IMR-90 (cell line): ENCODE data around the gene ABHD17A. TPM values are rescaled to one million over a fixed set of nuclear protein-coding genes. Genes with fewer than 3 reads are reported as not detected.

Experiments used
- ATAC-seq: fragments of 200-7000 bp; cut with Tn5 transposase; 2 replicates; pipeline ENCODE4 v1.9.1; 2020; ENCODE audit warnings: low read depth, mild to moderate bottlenecking, moderate library complexity
- BruUV-seq: library from RNA; stranded (reverse); fragments of 400-500 nt; replicated peaks from 2 replicates; lab custom pipeline; 2021; lab: Mats Ljungman, UMichigan
- CTCF ChIA-PET: fragments of 300-600 bp; formaldehyde crosslinking; extraction: SDS; loops from one replicate; lab custom pipeline; 2021; ENCODE audit warnings: antibody characterized with exemption; lab: Yijun Ruan, JAX
- POLR2A ChIA-PET: fragments of 300-600 bp; sonication (Branson Sonifier 250); formaldehyde crosslinking; loops from one replicate; lab custom pipeline; 2022; ENCODE audit warnings: antibody characterized with exemption; ENCODE audit not compliant: unreplicated experiment; lab: Charles Lee
- DNase-seq: peaks from one replicate; pipeline ENCODE4 v3.0.0; 2013
- H2AFZ ChIP-seq: replicated peaks from 2 replicates; pipeline ENCODE3; 2013; ENCODE audit warnings: low read length, mild to moderate bottlenecking; ENCODE audit not compliant: poor library complexity
- H2AK5ac ChIP-seq: 2 replicates; pipeline ENCODE4 v1.6.1; 2013; ENCODE audit warnings: low read depth, low read length, inconsistent platforms
- H2AK9ac ChIP-seq: replicated peaks from 2 replicates; pipeline ENCODE3; 2013; ENCODE audit warnings: mild to moderate bottlenecking, low read depth, low read length, moderate library complexity; ENCODE audit not compliant: poor library complexity
- H2BK120ac ChIP-seq: 2 replicates; pipeline ENCODE4 v1.6.1; 2013; ENCODE audit warnings: low read depth, low read length, inconsistent platforms
- H2BK15ac ChIP-seq: 3 replicates; pipeline ENCODE4 v1.6.1; 2013; ENCODE audit warnings: low read depth, low read length, inconsistent platforms
- H2BK20ac ChIP-seq: 2 replicates; pipeline ENCODE4 v1.6.1; 2013; ENCODE audit warnings: low read depth, mild to moderate bottlenecking, inconsistent platforms, low read length, moderate library complexity
- H2BK5ac ChIP-seq: 2 replicates; pipeline ENCODE4 v1.6.1; 2013; ENCODE audit warnings: mild to moderate bottlenecking, low read depth, low read length, inconsistent platforms; ENCODE audit not compliant: poor library complexity, severe bottlenecking
- H3K14ac ChIP-seq: replicated peaks from 2 replicates; pipeline ENCODE4 v1.6.1; 2013; ENCODE audit warnings: low read depth, low read length, inconsistent platforms
- H3K18ac ChIP-seq: 2 replicates; pipeline ENCODE4 v1.6.1; 2013; ENCODE audit warnings: low read depth, low read length, control low read depth
- H3K23ac ChIP-seq: 2 replicates; pipeline ENCODE4 v1.6.1; 2013; ENCODE audit warnings: low read depth, low read length, inconsistent platforms
- H3K27ac ChIP-seq: 2 replicates; pipeline ENCODE4 v1.5.1; 2013; ENCODE audit warnings: mild to moderate bottlenecking, control low read depth, low read length; ENCODE audit not compliant: insufficient read depth
- H3K27me3 ChIP-seq: 2 replicates; pipeline ENCODE4 v1.6.1; 2013; ENCODE audit warnings: low read length; ENCODE audit not compliant: control insufficient read depth, insufficient read depth
- H3K36me3 ChIP-seq: 2 replicates; pipeline ENCODE4 v1.6.1; 2013; ENCODE audit warnings: low read length, mixed read lengths; ENCODE audit not compliant: control insufficient read depth, insufficient read depth
- H3K4ac ChIP-seq: 2 replicates; pipeline ENCODE4 v1.6.1; 2013; ENCODE audit warnings: low read depth, low read length, inconsistent platforms
- H3K4me1 ChIP-seq: 2 replicates; pipeline ENCODE4 v1.6.1; 2013; ENCODE audit warnings: low read length, mixed read lengths; ENCODE audit not compliant: control insufficient read depth, insufficient read depth
- H3K4me2 ChIP-seq: 2 replicates; pipeline ENCODE4 v1.6.1; 2013; ENCODE audit warnings: low read depth, mild to moderate bottlenecking, control low read depth, low read length, moderate library complexity
- H3K4me3 ChIP-seq: 2 replicates; pipeline ENCODE4 v1.5.1; 2013; ENCODE audit warnings: low read depth, mild to moderate bottlenecking, control low read depth, low read length, moderate library complexity; ENCODE audit not compliant: insufficient read depth
- H3K56ac ChIP-seq: 2 replicates; pipeline ENCODE4 v1.6.1; 2013; ENCODE audit warnings: low read length, inconsistent platforms; ENCODE audit not compliant: insufficient read depth; ENCODE audit errors: extremely low read depth
- H3K79me1 ChIP-seq, 2 experiments: 2 replicates each; pipeline ENCODE4 v1.6.1; 2013; ENCODE audit warnings: low read length in 2 of 2, inconsistent platforms in 1 of 2, low read depth in 1 of 2
- H3K9ac ChIP-seq: 2 replicates; pipeline ENCODE4 v1.6.1; 2013; ENCODE audit warnings: low read depth, low read length, control low read depth
- H3K9me1 ChIP-seq: 2 replicates; pipeline ENCODE4 v1.6.1; 2013; ENCODE audit warnings: low read length, inconsistent platforms; ENCODE audit not compliant: insufficient read depth
- H3K9me3 ChIP-seq: 2 replicates; pipeline ENCODE4 v1.6.1; 2013; ENCODE audit warnings: low read length; ENCODE audit not compliant: control insufficient read depth, insufficient read depth
- H4K20me1 ChIP-seq: 2 replicates; pipeline ENCODE4 v1.6.1; 2013; ENCODE audit warnings: low read length, inconsistent platforms; ENCODE audit not compliant: insufficient read depth
- H4K5ac ChIP-seq: 2 replicates; pipeline ENCODE4 v1.6.1; 2013; ENCODE audit warnings: mild to moderate bottlenecking, low read depth, low read length, control low read depth
- H4K8ac ChIP-seq, 2 experiments: 2 replicates each; pipeline ENCODE4 v1.6.1; 2013; ENCODE audit warnings: low read depth in 2 of 2, low read length in 2 of 2, control low read depth in 1 of 2, inconsistent platforms in 1 of 2
- H4K91ac ChIP-seq: 2 replicates; pipeline ENCODE4 v1.6.1; 2013; ENCODE audit warnings: low read depth, low read length, inconsistent platforms; ENCODE audit not compliant: insufficient read depth
- CEBPB ChIP-seq: IDR thresholded peaks from 2 replicates; pipeline ENCODE4 v1.6.1; 2012; ENCODE audit warnings: low read depth, low read length, improper control_type of control experiment
- WGBS, 2 experiments: methylation state at CpG; one replicate each; pipeline versions ENCODE4 v1.1.5 to v1.1.7; 2013; ENCODE audit warnings: missing lambda C conversion rate in 2 of 2; ENCODE audit not compliant: insufficient read length in 1 of 2; ENCODE audit errors: extremely low coverage in 2 of 2; 5-methylcytosine and 5-hydroxymethylcytosine counted together
- dilution Hi-C: fragments of 300-500 bp; cut with HindIII; formaldehyde crosslinking; loops from one replicate; pipeline ENCODE4 v1.14.3; 2018; ENCODE audit warnings: low sequenced_read_pairs; ENCODE audit not compliant: unreplicated experiment
- in situ Hi-C: fragments of 300-500 bp; cut with MboI; formaldehyde crosslinking; loops from 3 replicates; pipeline ENCODE4 v1.14.3; 2019; ENCODE audit warnings: low sequenced_read_pairs, inconsistent platforms, mixed read lengths
- intact Hi-C: fragments of 100-400 bp; cut with micrococcal nuclease; formaldehyde crosslinking; loops from 2 replicates; pipeline ENCODE4 v1.10.0; 2022
- polyA plus RNA-seq, 3 experiments: library from polyadenylated mRNA; depleted of rRNA; stranded (reverse); fragments of >200 nt; gene quantifications; 2 replicates each; pipeline ENCODE4 v1.2.3, GENCODE V29; 2012; ENCODE audit warnings: low replicate concordance in 1 of 3
- total RNA-seq: library from RNA; depleted of rRNA; stranded (reverse); fragments of >200 nt; gene quantifications from 2 replicates; pipeline ENCODE4 v1.2.3, GENCODE V29; 2012
- TF ChIP-seq, protein P1 (sequence below): fragments of 150-350 bp; IDR thresholded peaks from 2 replicates; pipeline ENCODE4 v1.6.1; 2017; ENCODE audit warnings: mild to moderate bottlenecking, antibody characterized with exemption, low read length, low read depth

Gene ABHD17A
- total and polyA plus RNA-seq, 2 of the 4 experiments (the other 2 are of a cell fraction) = 37.8 to 76.2 TPM

DNA sequence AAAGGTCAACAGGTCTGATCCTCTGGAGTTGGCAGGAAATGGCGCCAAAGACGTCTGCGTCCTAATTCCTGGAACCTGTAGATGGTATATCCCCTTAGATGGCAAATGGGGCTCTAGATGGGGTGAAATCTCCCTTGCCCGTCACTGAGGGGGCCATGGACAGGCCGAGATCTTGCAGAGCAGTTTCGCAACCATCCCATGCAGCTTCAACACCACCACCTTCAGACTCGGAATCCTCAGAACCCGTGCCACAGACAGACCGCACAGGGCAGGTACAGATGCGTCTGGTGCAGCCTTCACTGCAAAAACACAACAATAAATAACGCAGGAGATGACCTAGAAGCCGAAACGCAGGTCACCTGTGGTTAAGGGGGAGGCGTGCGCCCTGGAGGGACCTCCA, 54.7 kb downstream of the ABHD17A start:
- H4K20me1 ChIP-seq = peaks cover 65% of the 10 kb centered on the region
- CTCF ChIA-PET = no interaction called here

More for the DNA sequence above, 54.7 kb downstream of the ABHD17A start:
- H3K27me3 ChIP-seq = no peaks in the 10 kb centered on the region
- DNase-seq = no peak
- no peak overlapping the region for H2BK15ac ChIP-seq
- no peak overlapping the region for H4K91ac ChIP-seq
- in situ Hi-C loops = no loop called here
- TF ChIP-seq, protein P1, sequence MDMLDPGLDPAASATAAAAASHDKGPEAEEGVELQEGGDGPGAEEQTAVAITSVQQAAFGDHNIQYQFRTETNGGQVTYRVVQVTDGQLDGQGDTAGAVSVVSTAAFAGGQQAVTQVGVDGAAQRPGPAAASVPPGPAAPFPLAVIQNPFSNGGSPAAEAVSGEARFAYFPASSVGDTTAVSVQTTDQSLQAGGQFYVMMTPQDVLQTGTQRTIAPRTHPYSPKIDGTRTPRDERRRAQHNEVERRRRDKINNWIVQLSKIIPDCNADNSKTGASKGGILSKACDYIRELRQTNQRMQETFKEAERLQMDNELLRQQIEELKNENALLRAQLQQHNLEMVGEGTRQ = no peak
- peak; percentile 60; the same call in 1 of the 2 replicates for TF ChIP-seq CEBPB
- no peak overlapping the region for H3K18ac ChIP-seq
- no peak overlapping the region for H3K27ac ChIP-seq
- H2BK20ac ChIP-seq = no peak overlapping the region
- H3K9me1 ChIP-seq = no peaks in the 10 kb centered on the region
- dilution Hi-C loops = no loop called here
- no peak overlapping the region for H2BK120ac ChIP-seq
- H2AFZ ChIP-seq = no peak overlapping the region
- POLR2A ChIA-PET = no interaction called here
- H3K4ac ChIP-seq = no peak overlapping the region
- H4K5ac ChIP-seq = no peak overlapping the region
- intact Hi-C loops = no loop called here
- H3K36me3 ChIP-seq = peaks cover 10% of the 10 kb centered on the region; the same call in 1 of the 2 replicates
- no peak overlapping the region for H2BK5ac ChIP-seq
- H3K79me1 ChIP-seq = peaks cover 14 to 59% of the 10 kb centered on the region in 2 experiments
- peaks cover 4% of the 10 kb centered on the region; the same call in 1 of the 2 replicates for H3K4me1 ChIP-seq
- no peak for ATAC-seq
- H3K14ac ChIP-seq = no peak overlapping the region
- 89% methylated on average over 3 of the region's 15 CpGs; no CpG with 5 or more reads in 1 of the 2 experiments for whole genome bisulfite sequencing, 2 experiments
- no peak overlapping the region for H3K9ac ChIP-seq
- no peak overlapping the region for H3K56ac ChIP-seq
- H2AK5ac ChIP-seq = no peak overlapping the region
- no peak overlapping the region for H3K4me3 ChIP-seq
- no TSS peak for BruUV-seq
- no peaks in the 10 kb centered on the region for H3K9me3 ChIP-seq
- H4K8ac ChIP-seq = no peak overlapping the region
- H3K4me2 ChIP-seq = no peak overlapping the region
- H2AK9ac ChIP-seq = no peak overlapping the region
- H3K23ac ChIP-seq = no peak overlapping the region
